RPMI7951 (cell line): Measurements from ENCODE around the gene MED12L. TPM values are rescaled to one million over a fixed set of nuclear protein-coding genes. Genes with fewer than 3 reads are reported as not detected.
"Not testable (repeated sequence)": the region's sequence is repeated elsewhere in the genome, so short reads cannot be mapped to it uniquely, and the experiment has no call there.

Experiments
- DNase-seq: peaks from one replicate; pipeline ENCODE4 v3.0.0-alpha.2; 2012; ENCODE audit warnings: low read depth
- total RNA-seq: library from RNA; depleted of rRNA; stranded (reverse); fragments of >200 nt; shearing (Covaris generic); gene quantifications from 2 replicates; pipeline ENCODE4 v1.2.3, GENCODE V29; 2014

MED12L gene
- total RNA-seq, 1 experiment from 2014 or later: 0.12 TPM

DNA sequence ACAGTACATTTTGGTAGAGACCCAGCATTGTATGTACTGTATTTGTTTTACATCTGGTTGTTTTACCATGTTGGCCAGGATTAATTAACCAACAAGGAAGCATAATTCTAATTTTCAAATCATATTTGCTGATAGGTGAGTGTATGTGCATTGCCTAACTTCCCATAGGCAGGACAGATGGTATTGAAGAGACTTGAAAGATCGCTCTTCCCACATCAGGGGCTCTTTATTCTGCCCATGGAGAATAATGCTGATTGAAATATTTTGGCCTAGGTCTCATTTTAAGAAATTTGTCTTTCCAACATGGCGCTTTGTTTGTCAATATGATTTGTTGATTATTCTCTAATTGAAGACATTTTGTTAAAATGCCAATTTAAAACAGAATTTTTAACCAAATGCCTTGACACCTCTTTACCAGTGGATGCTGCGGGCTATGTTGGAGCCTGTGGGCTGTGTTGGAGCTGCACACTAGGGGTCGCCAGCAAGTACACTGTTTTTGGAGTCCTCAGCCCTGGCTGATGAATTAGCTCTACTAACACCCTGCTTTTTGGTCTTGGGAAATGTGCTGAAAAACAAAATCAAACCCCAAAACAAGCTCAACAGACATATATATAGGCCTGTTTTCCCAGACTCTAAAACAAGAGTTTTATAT, 293.7 kb downstream of the MED12L start:
- peak; percentile 39 for DNase-seq

DNA sequence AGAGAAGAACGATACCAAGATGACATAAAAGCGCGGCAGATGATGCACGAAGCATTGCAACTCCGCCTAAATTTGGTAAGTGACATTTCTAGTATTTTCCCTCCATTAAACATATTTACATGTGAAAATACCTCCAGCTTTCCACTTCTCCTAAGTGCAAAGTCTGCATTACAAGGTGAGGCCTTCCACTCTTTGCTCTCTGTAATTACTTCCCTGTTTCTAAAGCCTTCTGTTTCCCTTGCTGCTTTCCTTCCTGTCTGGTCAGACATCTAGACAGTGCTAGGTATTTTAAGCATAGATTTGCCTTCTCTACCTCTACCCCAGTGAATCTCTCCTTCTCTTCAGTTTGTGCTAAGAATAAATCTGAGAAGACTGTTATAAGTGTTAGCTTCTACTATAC, 297.2 kb downstream of the MED12L start:
- no peak for DNase-seq

DNA sequence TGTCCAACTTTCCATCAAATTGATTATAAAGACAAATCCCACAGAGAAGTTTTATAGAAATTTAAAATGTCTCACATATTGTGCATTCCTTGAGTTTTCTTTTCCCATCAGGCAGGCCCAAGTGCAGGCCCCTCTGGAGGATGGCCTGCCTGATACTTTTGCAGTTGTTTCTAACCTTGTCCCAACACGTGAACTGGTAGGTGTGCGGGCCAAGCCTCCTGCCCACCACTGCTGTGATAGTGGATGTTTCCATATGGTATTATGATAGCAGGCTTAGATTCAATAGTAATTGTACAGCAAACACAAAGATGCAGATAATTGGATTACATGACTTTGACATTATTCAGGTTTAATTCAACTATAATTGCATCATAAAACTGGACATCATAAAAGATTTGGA, 297.6 kb downstream of the MED12L start:
- no peak for DNase-seq

DNA sequence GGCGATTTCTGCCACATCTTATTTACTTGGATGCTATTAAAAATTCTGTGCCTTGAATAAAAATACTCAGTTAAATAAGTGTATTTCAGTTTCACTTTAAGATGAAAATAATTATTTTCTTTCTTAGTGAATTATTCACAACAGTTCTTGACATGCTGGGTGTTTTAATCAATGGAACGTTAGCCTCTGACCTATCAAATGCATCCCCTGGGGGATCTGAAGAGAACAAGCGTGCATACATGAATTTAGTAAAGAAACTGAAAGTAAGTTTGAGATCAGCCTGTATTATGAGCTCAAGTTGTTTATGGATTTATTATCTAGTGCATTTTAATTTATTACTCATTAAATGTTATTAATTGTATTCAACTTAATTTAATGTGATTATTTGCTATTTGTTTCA, 298.5 kb downstream of the MED12L start:
- DNase-seq: peak; percentile 35

DNA sequence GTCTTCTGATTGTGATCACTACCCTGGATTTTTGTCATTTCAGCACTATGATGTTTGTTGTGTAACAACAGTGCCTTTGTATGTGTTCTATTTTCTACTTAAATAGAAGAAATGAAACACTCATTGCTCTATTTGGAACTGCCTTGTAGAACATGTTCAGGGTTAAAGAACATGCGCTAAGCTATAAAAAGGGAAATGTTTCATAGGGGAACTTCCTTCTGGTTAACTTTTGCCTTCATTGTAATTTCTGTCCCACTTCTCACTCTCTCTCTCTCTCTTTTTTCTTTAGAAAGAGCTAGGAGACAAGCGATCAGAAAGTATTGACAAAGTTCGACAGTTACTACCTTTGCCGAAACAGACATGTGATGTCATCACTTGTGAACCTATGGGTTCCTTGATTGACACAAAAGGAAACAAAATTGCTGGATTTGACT, 299.3 kb downstream of the MED12L start, which contains the start of gene P2RY12:
Gene P2RY12, minus strand, starts transcription at position 13 of the 434 bp plus-strand sequence. CDS start 45,908 bp downstream, outside the sequence.
- DNase-seq: no peak

DNA sequence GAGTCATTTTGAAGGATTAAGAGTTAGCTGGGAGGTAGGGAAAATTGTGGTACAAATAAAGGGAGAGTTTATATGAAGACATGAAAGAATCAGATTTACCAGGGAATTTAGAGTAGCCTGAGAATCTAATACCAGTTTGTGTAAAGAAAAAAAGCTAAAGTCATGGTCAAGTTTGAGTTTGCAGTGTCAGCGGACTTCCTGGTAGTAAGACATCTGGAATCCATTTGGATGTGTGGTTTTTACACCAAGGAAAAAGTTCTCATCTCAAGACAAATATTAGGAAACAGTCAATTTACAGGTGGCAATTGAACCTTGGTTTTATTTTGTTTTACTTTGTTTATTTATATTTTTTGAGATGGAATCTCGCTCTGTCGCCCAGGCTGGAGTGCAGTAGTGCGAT, 300.6 kb downstream of the MED12L start:
- peak; percentile 71 for DNase-seq

DNA sequence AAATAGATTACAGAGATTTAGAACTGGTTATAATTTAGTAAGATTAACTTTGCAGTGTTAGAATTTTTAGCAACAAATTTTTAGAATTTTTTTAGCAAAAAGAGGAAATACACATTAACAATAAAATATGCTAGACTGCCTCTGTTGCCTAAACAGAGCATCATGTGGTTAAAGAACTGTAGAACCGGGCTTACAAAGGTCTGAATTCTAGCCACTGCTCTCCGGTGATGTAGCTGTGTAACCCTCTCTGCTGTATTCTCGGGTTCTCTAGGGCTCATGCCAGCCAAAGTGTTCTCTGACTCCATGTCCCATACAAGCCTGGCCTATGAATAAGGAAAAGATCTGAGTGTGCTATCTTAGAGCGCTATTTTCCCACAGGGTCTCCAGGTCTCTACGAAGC, 302.0 kb downstream of the MED12L start:
- DNase-seq: no peak

DNA sequence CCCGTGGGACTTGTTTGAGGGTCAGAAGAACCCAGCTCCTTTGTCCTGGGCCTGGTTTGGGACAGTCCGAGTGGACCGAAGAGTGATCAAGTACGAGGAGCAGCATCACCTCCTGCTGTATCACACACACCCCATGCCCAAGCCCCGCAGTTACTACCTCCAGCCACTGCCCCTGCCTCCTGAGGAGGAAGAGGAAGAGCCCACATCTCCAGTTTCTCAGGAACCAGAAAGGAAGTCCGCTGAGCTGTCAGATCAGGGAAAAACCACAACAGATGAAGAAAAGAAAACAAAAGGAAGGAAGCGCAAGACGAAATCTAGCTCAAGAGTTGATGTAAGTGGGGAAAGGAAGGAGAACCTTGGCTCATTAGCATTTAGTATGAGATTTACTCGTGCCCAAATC, 302.4 kb downstream of the MED12L start:
- DNase-seq: no peak

DNA sequence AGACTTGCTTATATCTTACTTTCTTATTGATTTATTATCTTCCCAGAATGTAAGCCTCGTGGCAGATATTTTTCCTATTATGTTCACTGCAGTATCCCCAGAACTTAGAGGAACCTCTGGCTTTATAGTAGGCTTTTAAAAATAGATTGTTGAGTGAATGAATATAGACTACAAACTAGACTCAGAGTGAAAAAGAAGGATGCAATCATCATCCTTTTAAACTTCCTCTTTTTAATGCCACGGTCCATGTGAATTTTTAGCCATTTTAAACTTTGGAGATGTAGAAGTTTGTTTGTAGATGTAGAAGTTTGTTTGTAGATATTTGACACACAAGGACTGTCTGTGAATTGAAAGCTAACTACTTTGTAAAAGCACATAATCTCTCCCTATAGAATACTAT, 306.3 kb downstream of the MED12L start:
- DNase-seq: no peak

DNA sequence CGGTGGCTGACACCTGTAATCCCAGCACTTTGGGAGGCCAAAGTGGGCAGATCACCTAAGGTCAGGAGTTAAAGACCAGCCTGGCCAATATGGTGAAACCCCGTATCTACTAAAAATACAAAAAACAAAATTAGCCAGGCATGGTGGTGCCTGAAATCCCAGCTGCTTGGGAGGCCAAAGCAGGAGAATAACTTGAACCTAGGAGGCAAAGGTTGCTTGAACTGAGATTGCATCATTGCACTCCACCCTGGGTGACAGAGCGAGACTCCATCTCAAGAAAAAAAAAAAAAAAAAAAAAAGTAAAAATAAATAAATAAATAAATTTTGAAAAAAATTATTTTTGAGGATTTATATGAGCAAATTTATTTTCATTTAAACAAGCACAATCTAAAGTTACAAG, 306.7 kb downstream of the MED12L start:
- not testable (repeated sequence) for DNase-seq

DNA sequence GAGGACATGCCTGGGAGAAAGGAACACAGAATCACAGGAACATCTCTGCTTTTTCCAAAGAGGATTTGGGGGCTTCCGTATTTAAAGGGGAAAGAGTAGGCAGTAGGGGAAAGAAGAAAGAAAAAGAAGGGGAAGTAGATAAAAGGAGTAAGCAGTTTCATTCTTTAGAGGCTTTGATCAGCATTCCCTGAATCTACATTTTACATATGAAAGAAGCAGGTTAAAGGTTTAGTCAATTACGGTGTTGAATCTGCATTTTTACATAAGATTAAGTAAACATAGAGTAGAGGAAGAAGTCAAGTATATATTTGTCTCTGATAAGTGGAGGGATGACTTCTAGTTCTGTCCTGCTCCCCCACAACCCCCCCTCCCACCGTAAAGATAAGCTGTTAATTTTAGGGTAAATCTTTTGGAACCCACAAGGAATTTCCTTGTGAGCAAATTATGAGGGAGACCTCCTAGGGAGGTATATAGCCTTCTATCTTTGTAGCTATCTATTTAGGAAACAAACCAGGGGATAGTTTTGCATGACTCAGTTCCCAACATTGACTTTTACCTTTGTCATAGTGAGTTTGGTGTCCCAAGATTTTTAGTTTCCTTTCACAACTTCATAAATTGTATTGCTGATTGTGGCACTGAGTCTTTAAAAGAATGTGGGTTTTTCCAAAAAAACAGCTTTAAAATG, 307.8 kb downstream of the MED12L start:
- no peak for DNase-seq

DNA sequence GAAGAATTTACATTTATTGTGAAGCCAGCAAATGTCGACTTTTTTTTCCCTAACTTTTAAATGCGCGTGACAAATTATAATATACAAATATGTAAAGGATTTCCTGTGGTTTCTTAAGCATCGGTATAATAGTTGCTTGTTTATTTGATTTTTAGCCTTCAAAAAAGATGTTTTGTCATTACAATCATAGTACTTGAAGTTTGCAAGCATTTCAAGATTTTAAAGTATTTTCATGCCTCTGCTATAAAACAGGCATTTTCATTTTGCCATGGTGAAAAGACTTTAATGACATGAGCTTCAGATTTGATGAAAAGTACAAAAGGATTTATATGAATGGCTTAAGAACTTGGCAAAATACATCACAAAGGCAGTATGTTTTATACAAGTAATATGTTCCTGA, 308.5 kb downstream of the MED12L start:
- no peak for DNase-seq

DNA sequence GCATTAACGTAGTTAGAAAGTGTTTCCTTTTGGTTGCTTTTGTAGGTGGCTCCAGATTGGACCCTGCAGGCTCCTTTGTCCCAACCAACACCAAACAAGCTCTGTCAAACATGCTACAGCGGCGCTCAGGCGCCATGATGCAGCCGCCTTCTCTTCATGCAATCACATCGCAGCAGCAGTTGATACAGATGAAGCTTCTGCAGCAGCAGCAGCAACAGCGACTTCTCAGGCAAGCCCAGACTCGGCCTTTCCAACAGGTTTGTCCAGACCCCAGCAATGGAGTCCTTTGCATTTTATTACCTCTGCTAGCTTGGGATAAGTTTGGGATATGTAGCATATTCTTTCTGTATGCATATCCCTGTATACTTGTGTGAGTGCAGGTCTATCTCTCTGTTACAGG, 309.1 kb downstream of the MED12L start:
- DNase-seq: no peak

DNA sequence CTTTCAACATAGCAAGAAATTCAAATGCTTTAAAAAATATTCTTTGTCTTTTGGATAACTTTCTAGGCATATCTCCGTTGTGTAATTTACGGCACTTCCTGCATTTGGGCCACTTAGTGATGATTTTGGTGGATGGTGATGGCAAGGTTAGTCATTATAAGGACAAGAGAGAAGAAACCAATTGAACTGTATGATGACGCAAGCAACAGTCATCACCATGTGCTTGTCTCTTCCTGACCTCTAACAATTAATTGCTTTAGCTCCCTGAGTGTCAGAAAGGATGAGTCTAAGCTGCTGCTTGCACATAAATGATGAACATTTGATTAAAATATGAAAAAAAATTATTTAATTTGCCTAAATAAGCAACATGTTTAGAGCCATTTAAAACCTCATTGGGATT, 310.3 kb downstream of the MED12L start:
- DNase-seq: peak; percentile 76

DNA sequence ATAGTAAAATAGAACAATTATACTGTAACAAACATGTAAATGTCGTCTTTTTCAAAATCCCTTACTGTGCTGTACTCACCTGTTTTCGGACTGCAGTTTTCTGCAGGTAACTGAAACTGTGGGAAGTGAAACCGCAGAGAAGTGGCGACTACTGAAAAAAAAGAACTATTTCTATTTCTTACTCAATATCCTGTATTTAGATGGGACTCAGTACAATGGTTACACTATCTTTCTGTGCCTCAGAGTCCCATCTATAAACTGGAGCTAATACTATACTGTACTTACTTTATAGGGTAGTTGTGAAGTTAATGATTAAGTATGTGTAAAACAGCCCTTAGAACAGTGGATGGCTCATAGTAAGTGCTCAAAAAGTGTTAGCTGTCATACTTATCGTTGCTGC, 313.4 kb downstream of the MED12L start:
- DNase-seq: no peak

DNA sequence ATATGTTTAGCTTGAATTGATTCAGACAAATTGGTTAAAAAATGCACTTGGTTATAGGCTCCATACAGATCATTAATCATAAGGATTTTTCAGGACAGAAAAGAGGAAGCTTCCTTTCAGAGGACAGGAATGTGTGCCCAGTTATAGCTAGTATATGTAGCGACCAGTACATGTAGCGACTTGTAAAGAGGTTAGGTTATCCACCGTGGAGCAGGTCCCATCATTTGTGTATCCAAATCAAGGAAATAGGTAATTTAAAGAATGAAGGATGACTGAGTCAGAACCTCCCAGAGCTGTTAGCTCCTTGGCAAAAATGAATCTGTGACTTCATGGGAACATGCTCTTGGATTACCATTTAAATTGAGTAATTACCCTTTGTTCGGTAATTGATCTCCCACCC, 314.9 kb downstream of the MED12L start:
- no peak for DNase-seq

DNA sequence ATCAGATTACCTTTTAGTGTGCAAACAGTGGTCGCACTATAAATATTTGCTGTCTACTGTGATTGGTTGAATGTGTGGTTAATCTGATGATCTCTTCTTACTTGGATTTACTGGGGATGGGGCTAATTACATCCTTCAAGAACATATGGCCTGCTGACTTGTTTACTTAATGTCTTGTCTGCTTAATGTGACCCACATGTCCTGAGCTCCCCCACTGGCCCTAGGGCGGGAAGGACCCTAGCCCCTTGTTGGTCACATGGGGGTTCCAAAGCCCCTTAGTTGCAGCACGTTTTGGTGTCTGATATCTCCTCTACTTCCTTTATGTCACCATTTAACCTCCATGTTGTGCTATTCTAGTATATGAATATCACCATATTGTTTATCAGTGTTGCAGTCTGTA, 316.9 kb downstream of the MED12L start:
- DNase-seq: no peak

DNA sequence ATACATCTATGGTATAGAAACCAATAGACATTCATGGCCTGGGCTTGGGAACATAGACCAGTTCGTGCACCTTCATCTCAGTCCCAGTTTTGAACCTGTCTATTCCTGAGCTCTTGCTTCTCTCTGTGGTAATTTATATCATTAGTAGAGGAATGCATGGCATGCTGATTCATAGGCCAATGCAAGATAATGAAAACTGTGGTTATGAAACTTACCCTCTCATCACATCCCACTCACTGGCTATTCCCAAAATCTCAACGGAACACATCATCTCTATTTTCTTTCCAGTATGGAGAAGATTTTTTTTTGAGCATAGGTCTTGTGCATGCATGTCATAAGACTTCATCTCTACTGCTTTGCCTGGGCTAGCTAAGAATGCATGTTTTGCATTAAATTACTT, 317.8 kb downstream of the MED12L start:
- DNase-seq: peak; percentile 59

DNA sequence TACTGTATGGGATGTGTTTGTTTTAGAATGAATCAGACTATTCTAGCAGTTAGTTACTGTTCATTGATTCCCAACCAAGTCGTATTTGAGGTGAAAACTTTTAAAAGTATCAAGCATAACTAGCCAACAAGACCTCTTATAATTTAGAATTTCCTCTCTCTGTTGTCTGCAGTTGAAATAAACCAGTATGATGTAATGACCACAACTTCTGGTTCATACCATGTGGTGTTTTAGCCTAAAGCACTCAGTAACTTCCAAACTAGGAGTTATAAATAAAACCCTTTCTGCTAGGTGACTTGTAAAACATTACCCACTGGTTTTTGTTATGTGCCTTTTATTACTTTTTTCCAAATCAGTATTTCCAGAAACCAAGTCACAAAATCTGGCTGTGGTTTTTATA, 318.9 kb downstream of the MED12L start:
- DNase-seq: peak; percentile 65

DNA sequence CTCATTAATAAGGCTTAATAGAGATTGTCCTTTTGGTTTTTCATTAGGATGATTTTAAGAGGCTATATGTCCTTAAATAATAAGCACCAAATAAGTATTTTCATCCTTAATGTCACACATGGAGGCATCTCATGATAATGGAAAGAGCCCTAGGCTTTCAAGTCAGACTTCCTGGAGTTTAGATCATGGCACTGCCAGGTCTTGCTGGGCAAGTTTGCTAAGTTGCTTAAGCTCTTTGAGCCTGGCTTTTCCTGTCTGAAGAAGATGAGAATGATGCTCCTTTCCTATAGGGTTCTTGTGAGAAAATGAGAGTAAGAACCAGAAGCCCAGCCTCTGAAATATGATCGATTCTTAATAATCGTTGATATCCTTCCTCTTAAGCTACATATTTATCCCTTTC, 322.5 kb downstream of the MED12L start:
- no peak for DNase-seq

DNA sequence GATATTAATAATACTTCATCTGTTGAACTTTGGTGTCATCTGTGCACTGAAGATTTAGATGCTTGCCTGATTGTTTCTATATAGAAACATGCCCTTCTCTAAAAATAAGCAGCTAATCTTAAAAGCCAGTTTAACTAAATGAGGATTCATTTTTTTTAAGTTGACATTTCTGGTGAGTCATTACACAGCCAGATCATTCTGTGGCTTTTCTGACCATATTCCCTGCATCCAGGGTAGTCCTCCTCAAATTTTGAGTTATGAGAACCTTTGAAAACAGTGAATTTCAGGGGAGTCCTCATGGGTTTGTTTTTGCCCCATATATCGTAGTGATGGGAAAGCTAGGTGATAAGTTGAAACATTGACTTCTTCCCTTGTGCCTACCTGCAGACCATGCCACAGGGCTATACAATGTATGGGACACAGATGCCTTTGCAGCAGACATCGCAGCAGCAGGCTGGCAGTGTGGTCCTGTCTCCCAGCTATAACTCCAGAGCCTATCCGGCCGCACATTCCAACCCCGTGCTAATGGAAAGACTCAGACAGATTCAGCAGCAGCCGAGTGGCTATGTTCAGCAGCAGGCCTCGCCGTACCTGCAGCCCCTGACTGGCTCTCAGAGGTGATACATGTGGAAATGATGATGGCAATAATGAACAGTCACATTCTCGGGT, 325.6 kb downstream of the MED12L start:
- DNase-seq: peak; percentile 57

DNA sequence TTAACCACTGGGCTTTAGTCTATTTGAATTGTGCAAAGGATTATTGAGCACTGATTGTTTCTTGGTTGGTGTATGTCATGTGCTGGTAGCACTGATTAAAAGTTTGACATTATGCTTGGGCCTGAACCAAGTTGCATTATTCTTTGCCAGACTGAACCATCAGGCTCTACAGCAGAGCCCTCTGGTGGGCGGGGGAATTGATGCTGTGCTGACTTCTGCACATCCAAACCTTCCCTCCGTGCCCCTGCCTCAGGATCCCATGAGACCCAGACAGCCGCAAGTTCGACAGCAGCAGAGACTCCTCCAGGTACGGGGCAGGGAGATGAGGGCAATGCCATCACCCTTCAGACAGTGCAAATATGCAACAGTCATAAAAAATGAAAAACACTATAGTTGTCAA, 327.5 kb downstream of the MED12L start:
- no peak for DNase-seq

DNA sequence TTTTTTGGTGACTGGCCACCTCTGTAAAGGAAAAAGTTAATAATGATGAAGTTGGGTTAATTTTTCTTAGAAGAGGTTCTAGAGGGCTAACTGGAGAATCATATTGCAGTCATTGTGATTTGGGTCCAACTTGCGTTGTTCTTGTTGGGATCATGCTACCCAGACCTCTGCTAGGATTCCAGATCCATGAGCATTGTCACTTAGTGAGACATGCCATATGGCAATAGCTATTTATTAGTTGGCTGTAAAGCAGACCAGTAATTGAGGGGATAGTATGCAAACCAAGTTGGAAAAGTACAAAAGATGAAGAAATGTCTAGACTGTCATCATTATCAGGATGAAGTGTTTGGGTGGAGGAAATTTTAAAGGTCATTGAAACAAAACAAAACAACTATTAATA, 329.8 kb downstream of the MED12L start:
- no peak for DNase-seq
